K562 (cell line): ENCODE data around the gene CHRNE. TPM values are rescaled to one million over a fixed set of nuclear protein-coding genes. Genes with fewer than 3 reads are reported as not detected.
"Not testable (repeated sequence)": the region's sequence is repeated elsewhere in the genome, so short reads cannot be mapped to it uniquely, and the experiment has no call there.

ENCODE experiments used
- ATAC-seq: fragments of 200-7000 bp; cut with Tn5 transposase; 3 replicates; pipeline ENCODE4 v1.9.1; 2020; ENCODE audit warnings: moderate library complexity
- BruUV-seq: library from RNA; stranded (reverse); fragments of 400-500 nt; replicated peaks from 2 replicates; lab custom pipeline; 2021; lab: Mats Ljungman, UMichigan
- CTCF ChIA-PET: fragments of 300-600 bp; formaldehyde crosslinking; extraction: SDS; loops from one replicate; lab custom pipeline; 2021; ENCODE audit warnings: low intra/inter-chr PET ratio; lab: Yijun Ruan, JAX
- POLR2A ChIA-PET: fragments of 300-600, 350-650 bp; sonication (Branson Sonifier 250); formaldehyde crosslinking; extraction: SDS; loops from one replicate; lab custom pipeline; 2021; ENCODE audit warnings: antibody characterized with exemption, inconsistent platforms; lab: Yijun Ruan, JAX
- DNase-seq, 4 experiments: peaks; one replicate each; pipeline versions ENCODE4 v3.0.0 to v3.0.0-alpha.2; 2011 to 2018; ENCODE audit warnings: low spot score in 3 of 4, mixed read lengths in 3 of 4; ENCODE audit errors: extremely low read depth in 1 of 4
- FAIRE-seq: peaks from 2 replicates; lab custom pipeline; 2011; peaks lifted over from hg19 to GRCh38; lab: Jason Lieb, UNC
- H2AFZ ChIP-seq: 2 replicates; pipeline ENCODE4 v1.6.0; 2011; ENCODE audit warnings: low read depth, low read length, control low read depth, inconsistent platforms
- H3K27ac ChIP-seq: fragments of 200-600 bp; 3 replicates; pipeline ENCODE4 v1.8.0; 2011; ENCODE audit warnings: low read depth, mild to moderate bottlenecking, control low read depth, inconsistent platforms, low read length, moderate library complexity, mixed read lengths; ENCODE audit errors: extremely low read depth
- H3K27me3 ChIP-seq, 2 experiments: fragments of 300-600 bp in 1 of 2; 2 replicates in 1 of 2; 3 replicates in 1 of 2; pipeline versions ENCODE4 v1.6.0 to v1.8.0; 2011; ENCODE audit warnings: inconsistent platforms in 2 of 2, low read length in 2 of 2, mild to moderate bottlenecking in 1 of 2, mixed read lengths in 1 of 2, moderate library complexity in 1 of 2; ENCODE audit not compliant: control insufficient read depth in 2 of 2, insufficient read depth in 2 of 2
- H3K36me3 ChIP-seq: fragments of 300-600 bp; 3 replicates; pipeline ENCODE4 v1.8.0; 2011; ENCODE audit warnings: mild to moderate bottlenecking, low read length, inconsistent platforms; ENCODE audit not compliant: control insufficient read depth, insufficient read depth
- H3K4me1 ChIP-seq, 2 experiments: fragments of 200-600 bp in 1 of 2; replicated peaks in 1 of 2; 2 replicates in 1 of 2; 3 replicates in 1 of 2; pipeline versions ENCODE4 v1.5.1 to v1.8.0; 2011; ENCODE audit warnings: inconsistent platforms in 2 of 2, low read length in 2 of 2, mild to moderate bottlenecking in 1 of 2, mixed read lengths in 1 of 2, moderate library complexity in 1 of 2; ENCODE audit not compliant: control insufficient read depth in 2 of 2, insufficient read depth in 2 of 2
- H3K4me2 ChIP-seq: 2 replicates; pipeline ENCODE4 v1.6.1; 2011; ENCODE audit warnings: low read length, control low read depth, inconsistent platforms, mixed read lengths; ENCODE audit not compliant: insufficient read depth
- H3K4me3 ChIP-seq: fragments of 200-600 bp; sonication (generic), shearing (Covaris generic); 2 replicates; pipeline ENCODE4 v1.5.1; 2016; ENCODE audit warnings: control low read depth, inconsistent platforms
- H3K79me2 ChIP-seq: fragments of 200-600 bp; 3 replicates; pipeline ENCODE4 v1.8.0; 2011; ENCODE audit warnings: low read length, inconsistent platforms; ENCODE audit not compliant: control insufficient read depth, insufficient read depth
- H3K9ac ChIP-seq, 2 experiments: 2 replicates each; pipeline versions ENCODE4 v1.6.0 to v1.6.1; 2011; ENCODE audit warnings: low read depth in 2 of 2, low read length in 2 of 2, control low read depth in 1 of 2, inconsistent platforms in 1 of 2, mild to moderate bottlenecking in 1 of 2, mixed read lengths in 1 of 2; ENCODE audit not compliant: insufficient read depth in 1 of 2
- H3K9me1 ChIP-seq: one replicate; pipeline ENCODE4 v1.6.0; 2011; ENCODE audit warnings: inconsistent platforms, mild to moderate bottlenecking, low read length, moderate library complexity; ENCODE audit not compliant: control insufficient read depth, insufficient read depth
- H3K9me3 ChIP-seq: replicated peaks from 2 replicates; pipeline ENCODE4 v1.5.1; 2011; ENCODE audit warnings: low read depth, low read length, inconsistent platforms; ENCODE audit not compliant: control insufficient read depth, insufficient read depth
- H4K20me1 ChIP-seq: replicated peaks from 2 replicates; pipeline ENCODE4 v1.6.1; 2011; ENCODE audit warnings: low read length, inconsistent platforms, mixed read lengths; ENCODE audit not compliant: control insufficient read depth, insufficient read depth
- KLF16 ChIP-seq: IDR thresholded peaks from 2 replicates; pipeline ENCODE4 v1.6.1; 2016; ENCODE audit warnings: antibody characterized with exemption
- NFIC ChIP-seq: fragments of 450-650 bp; IDR thresholded peaks from 2 replicates; pipeline ENCODE4 v1.6.1; 2017; ENCODE audit warnings: mild to moderate bottlenecking, inconsistent platforms
- ZNF121 ChIP-seq: sonication (generic); formaldehyde crosslinking; conservative IDR thresholded peaks from 2 replicates; pipeline ENCODE4 v1.8.0; 2022; ENCODE audit warnings: missing genetic modification reagents
- ZNF318 ChIP-seq, 2 experiments: fragments of 450-650 bp; IDR thresholded peaks; 2 replicates each; pipeline ENCODE4 v1.6.1; 2016; ENCODE audit warnings: mild to moderate bottlenecking in 2 of 2, borderline replicate concordance in 1 of 2, low read depth in 1 of 2, moderate library complexity in 1 of 2
- WGBS: fragments of 100-300 bp; shearing (Covaris generic); methylation state at CpG from one replicate; pipeline ENCODE4 v1.1.6; 2016; ENCODE audit warnings: low coverage, mixed read lengths; ENCODE audit not compliant: insufficient coverage; ENCODE audit errors: missing lambda C conversion rate; 5-methylcytosine and 5-hydroxymethylcytosine counted together
- in situ Hi-C: fragments of 300-500 bp; cut with MboI; formaldehyde crosslinking; loops from 4 replicates; pipeline ENCODE4 v1.15.0; 2018; ENCODE audit warnings: inconsistent platforms, mixed read lengths
- intact Hi-C: fragments of 100-400 bp; cut with micrococcal nuclease; formaldehyde crosslinking; loops from 2 replicates; pipeline ENCODE4 v1.14.2; 2022
- polyA plus RNA-seq, 8 experiments: library from polyadenylated mRNA; depleted of rRNA in 4 of 8; stranded (reverse) in 5 of 8; unstranded in 3 of 8; fragments of >200 nt; fragmentation: Nextera tagmentation in 2 of 8; fragmentation: Illumina TruSeq in 1 of 8; extraction: Ambion mirVana in 2 of 8; extraction: Trizol in 1 of 8; gene quantifications; 2 replicates each; pipeline versions ENCODE4 v1.2.1 to v1.2.3, GENCODE V29; 2011 to 2014; ENCODE audit warnings: inconsistent platforms in 1 of 8, missing spikeins in 1 of 8
- total RNA-seq, 7 experiments: library from RNA; depleted of rRNA in 6 of 7; stranded (reverse); fragments of >200 nt in 6 of 7; fragmentation: Illumina TruSeq in 2 of 7; extraction: Trizol in 2 of 7; gene quantifications; 2 replicates each; pipeline versions ENCODE4 v1.2.1 to v1.2.3, GENCODE V29; 2011 to 2021; ENCODE audit warnings: low replicate concordance in 1 of 7

Gene CHRNE
- total and polyA plus RNA-seq, 9 of the 15 experiments (the other 6 are each of a cell fraction or from before 2014, with no cell fraction given), result not detected

GRCh38 chr17:4914551-4914950 is 11.7 kb upstream of the CHRNE start:
- intact Hi-C loops, DNase-seq, BruUV-seq, H3K9ac ChIP-seq, H3K36me3 ChIP-seq, H3K9me1 ChIP-seq, H2AFZ ChIP-seq, CTCF ChIA-PET, H3K79me2 ChIP-seq, ATAC-seq, H3K27ac ChIP-seq, H3K4me2 ChIP-seq, H3K4me3 ChIP-seq, FAIRE-seq, H3K9me3 ChIP-seq, H3K4me1 ChIP-seq, H3K27me3 ChIP-seq, H4K20me1 ChIP-seq: not testable (repeated sequence)
- POLR2A ChIA-PET, result interaction anchor here (0.6 kb wide), 1 partner anchor 52 kb away, joined by 3 read pairs; no protein-coding TSS in a partner anchor
- in situ Hi-C loops, result loop anchor here (10.0 kb wide), 1 partner anchor 150 kb away; no protein-coding TSS in a partner anchor
- TF ChIP-seq ZNF121 (CRISPR knock-in tag), result peak; percentile 32; the same call in 1 of the 2 replicates
- WGBS, result 40% methylated on average over 3 of the region's 4 CpGs

DNA sequence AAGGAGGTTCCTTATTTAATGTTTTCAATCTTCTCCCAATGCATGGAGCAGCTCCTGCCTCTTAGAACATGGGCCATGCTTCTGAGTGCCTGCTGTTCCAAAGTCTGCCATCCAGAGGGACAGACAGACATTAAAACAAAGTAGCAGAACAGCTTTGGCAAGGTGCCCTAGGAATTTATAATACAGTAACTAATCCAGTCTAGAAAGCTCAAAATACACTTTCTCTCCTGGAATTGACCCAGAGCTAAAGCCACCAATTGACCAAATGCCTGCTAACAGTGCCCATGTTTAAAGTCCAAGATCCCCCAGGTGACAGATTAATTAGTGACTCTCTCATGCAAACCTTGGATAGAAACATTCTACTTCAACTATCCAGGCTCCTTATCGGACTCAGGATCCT is 11.1 kb upstream of the CHRNE start:
- no peak for FAIRE-seq
- H3K4me3 ChIP-seq, result no peak overlapping the region

More for the DNA sequence above, 11.1 kb upstream of the CHRNE start:
- H3K9ac ChIP-seq, result no peak overlapping the region
- CTCF ChIA-PET, result no interaction called here
- 0 out of 2 replicates have a peak, but pooled peaks have one; percentile 10 for TF ChIP-seq NFIC
- TF ChIP-seq KLF16, result no peak
- TF ChIP-seq ZNF318 (IDR thresholded peaks at IDR 0.05; ENCODE audit: borderline replicate concordance in 1 of 2, low read depth in 1 of 2), result no peak
- TF ChIP-seq, all 486 proteins: peak for 1
- Histone ChIP-seq H3K79me2 (no peaks in the 10 kb centered on the region), H3K27me3 (no peaks in the 10 kb centered on the region), H3K36me3 (no peaks in the 10 kb centered on the region), H3K27ac (no peak overlapping the region), H3K9me3 (no peaks in the 10 kb centered on the region), H3K4me2 (no peak overlapping the region), H2AFZ (no peak overlapping the region), H3K9me1 (no peaks in the 10 kb centered on the region), H4K20me1 (no peaks in the 10 kb centered on the region), H3K4me1 (peaks cover 0 to 5% of the 10 kb centered on the region in 2 experiments; a peak in 4 of 5 replicates)
- ATAC-seq (no peak), DNase-seq (no peak)
- in situ Hi-C loops, result loop anchor here (10.0 kb wide), 1 partner anchor 151 kb away; no protein-coding TSS in a partner anchor
- BruUV-seq, result no TSS peak
- intact Hi-C loops, result no loop called here
- POLR2A ChIA-PET, result interaction anchor here (0.6 to 0.7 kb wide), 3 partner anchors 48 to 171 kb away, joined by 3 to 4 read pairs (median 3); no protein-coding TSS in a partner anchor
- no CpG with 5 or more reads among the region's 1 CpG for WGBS
